ENCODE results near the gene PDZD2. TPM values are rescaled to one million over a fixed set of nuclear protein-coding genes. Genes with fewer than 3 reads are reported as not detected.

The PDZD2 gene
- total RNA-seq, 1 donor from 2014 or later = 81.5 TPM

DNA sequence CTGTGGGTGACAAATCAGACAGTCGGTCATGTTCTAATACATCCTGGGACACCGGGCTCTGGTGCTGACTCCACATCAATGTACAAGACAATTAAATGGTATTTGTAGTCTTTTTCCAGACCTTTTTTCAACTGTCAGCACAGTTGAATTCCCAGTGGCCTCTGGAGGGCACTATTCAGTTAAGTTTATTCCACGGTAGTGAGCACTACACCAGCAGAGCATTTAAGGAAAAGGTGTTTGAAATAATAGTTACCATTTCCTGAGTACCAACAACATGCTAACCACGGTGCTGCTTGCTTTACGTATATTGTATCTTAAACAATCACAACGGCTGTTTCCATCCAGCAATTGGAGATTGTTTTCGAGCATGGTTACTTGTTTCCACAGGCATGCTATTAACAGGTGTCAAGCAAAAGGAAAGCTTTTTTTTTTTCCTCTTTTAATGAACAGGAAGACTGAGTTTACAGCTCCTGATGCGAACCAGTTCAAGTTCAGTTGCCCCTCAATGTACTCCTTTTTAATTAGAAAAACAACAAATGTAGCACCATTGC, 186.7 kb downstream of the PDZD2 start:
- DNase-seq (no peak), ATAC-seq (ENCODE audit: poor library complexity) (peak; percentile 88)
- intact Hi-C loops (cut with DNase I) = loop anchor here (5.0 kb wide), 2 partner anchors 252 to 267 kb away; no protein-coding TSS in a partner anchor

DNA sequence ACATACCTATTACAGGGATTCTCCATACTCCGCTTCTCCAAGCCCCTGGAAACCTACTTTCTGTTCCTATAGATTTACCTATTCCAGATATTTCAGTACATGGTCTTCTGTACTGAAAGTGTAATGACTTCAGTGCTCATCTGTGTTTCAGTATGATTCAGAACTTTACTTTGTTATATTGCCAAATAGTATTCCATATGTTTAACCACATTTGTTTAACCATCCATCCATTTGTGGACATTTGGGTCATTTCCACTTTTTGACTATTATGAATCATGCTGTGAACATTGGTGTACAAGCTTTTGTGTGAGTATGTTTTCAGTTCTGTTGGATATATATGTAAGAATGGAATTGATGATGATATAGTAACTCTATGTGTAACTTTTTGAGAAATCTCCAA, 188.9 kb downstream of the PDZD2 start:
- DNase-seq = no peak
- ATAC-seq (ENCODE audit: poor library complexity) = no peak
- intact Hi-C loops (cut with DNase I) = loop anchor here (5.0 kb wide), 2 partner anchors 249 to 264 kb away; no protein-coding TSS in a partner anchor

DNA sequence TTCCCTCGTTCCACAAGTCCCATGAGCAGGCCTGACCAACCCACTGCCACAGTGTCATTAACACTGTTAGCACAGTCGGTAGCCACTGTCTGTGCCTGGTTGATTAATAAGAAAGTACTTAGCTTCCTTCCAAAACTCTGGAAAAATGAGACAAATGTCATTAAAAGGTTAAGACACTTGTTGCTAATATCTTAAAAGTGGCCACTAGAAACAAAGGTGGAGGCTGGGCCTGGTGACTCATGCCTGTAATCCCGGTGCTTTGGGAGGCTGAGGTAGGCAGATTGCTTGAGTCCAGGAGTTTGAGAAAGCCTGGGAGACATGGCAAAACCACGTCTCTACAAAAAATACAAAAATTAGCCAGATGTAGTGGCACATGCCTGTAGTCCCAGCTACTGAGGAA, 194.0 kb downstream of the PDZD2 start:
- ATAC-seq (ENCODE audit: poor library complexity) (no peak), DNase-seq (no peak)
- intact Hi-C loops (cut with DNase I) = no loop called here

DNA sequence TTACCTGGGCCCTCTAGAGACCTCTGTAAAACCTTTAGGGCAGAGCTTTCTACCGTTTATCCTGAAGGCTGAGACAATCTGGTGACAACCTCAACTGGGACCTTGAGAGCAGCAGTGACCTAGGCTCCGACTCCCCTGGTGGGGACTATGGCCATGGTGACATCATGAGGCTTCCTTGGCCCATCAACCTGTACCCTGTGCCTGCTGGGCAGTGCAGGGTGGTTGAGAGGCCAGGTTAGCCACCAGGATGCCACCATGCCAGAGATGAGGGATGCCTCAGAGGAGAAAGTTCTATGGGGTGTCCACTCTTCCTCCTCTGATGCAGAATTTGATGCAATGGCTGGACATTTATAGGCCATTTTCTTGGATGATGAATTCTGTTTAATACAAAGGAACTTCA, 194.8 kb downstream of the PDZD2 start:
- DNase-seq (no peak), ATAC-seq (ENCODE audit: poor library complexity) (no peak)
- intact Hi-C loops (cut with DNase I) = no loop called here

DNA sequence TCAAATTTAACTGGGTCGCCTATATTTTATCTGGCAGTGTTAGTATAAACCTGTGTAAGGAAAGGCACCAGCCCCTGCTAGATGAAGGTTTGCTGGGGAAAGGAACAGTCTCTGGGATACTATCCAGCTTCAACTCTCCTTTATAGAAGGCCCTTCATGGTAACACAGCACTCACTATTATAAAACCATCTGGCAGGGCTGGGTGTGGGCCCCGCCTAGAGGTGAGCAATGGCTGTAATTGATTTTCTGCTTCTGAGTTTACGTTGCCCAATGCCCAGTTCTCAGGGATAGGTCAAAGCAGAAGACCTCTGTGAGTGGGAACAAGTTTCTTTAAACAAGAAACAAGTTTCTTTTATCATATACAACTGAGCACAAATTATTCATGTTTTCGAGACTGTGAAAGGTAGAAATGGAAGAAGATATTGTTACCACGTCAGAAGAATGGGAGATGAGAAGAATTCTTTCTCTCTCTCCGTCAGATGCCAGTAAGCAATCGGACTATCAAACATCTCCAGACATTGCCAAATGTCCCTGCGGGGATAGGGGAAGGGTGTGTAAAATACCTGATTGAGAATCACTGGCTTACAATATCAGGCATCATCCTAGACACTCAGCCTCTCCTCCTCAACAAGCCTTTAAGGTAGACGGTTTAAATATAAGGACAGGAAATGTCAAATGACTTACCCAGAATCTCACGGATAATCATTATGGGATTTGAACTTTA, 205.9 kb downstream of the PDZD2 start:
- ATAC-seq (ENCODE audit: poor library complexity) = peak; percentile 47
- DNase-seq = no peak
- intact Hi-C loops (cut with DNase I) = no loop called here

DNA sequence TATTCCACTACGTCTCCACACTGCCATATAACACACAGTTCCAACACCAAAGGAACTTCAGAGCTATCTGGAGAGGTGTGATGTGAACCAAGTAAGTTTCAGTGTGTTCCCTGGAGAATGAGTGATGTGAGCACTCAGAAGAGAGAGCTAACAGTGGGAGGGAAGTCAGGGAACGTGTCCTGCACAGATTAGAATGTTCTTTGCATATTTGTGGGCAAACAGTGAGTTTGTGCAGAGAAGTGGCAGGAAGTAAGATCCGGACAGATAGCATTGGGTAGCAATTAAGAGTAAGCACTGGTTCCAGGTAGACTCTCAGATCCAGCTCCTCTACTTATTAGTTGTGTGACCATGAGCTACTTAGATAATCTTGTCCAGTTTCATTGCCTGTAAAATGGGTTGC, 206.4 kb downstream of the PDZD2 start:
- DNase-seq (no peak), ATAC-seq (ENCODE audit: poor library complexity) (no peak)
- intact Hi-C loops (cut with DNase I) = no loop called here

DNA sequence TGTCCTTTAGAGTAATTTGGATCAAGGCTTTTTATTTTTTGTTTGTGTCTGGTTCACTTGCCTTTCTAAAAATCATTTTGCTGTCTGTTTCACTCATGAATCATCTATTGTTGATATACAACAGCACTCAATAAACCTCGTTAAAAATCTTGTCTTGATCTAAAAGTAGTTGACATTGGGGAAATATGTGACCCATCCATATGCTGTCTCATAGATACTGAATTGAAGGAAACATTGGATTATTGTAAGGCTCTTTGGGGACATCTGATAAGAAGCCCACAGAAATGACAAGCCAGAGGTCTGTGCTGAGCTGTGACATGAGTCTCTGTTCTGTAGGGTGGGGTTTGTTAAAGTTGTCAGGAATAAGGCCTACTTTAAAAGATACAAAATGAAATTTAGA, 208.0 kb downstream of the PDZD2 start:
- ATAC-seq (ENCODE audit: poor library complexity) (no peak), DNase-seq (no peak)
- intact Hi-C loops (cut with DNase I) = no loop called here

DNA sequence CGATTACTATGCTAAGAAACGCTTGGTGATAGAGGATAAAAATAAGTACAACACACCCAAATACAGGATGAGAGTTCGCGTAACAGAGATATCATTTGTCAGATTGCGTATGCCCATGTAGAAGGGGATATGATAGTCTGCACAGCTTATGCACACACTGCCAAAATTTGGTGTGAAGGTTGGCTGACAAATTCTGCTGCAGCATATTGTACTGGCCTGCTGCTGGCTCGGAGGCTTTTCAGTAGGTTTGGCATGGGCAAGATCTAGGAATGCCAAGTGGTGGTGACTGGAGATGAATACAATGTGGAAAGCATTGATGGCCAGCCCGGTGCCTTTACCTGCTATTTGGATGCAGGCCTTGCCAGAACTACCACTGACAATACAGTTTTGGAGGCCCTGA, 208.4 kb downstream of the PDZD2 start:
- intact Hi-C loops (cut with DNase I) = no loop called here
- DNase-seq = peak; percentile 48
- ATAC-seq (ENCODE audit: poor library complexity) = peak; percentile 91

DNA sequence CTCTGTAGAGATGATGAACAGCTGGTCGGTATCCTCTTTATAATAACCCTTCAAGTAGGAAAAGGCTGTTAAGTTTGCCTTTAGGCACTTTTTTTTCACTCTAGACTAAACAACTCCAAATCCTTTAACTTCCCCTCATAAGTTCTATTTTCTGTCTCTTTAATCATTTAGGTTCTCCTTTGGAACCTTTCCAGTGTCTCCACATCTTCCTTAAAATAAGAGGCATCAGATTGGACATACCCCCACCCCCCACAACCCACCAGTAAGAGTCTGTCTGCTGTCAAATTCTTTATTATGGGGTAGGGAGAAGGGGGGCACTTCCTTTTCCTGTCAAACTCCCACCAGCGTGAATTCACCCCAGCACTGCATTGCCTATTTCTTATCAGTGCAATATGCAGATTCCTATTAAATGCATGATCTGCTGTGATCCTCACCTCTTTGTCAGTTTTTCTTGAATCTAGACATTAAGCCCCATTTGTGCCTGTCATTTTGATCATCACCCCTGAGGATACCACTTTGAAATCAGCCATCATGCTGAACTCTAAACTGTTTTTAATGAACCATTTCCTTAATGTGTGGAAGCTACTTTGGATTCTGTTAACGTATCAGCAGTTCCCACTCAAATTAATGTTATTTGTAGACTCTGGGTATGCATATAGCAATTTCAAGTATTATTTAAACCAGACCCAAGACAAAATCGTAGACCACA, 212.2 kb downstream of the PDZD2 start:
- DNase-seq (no peak), ATAC-seq (ENCODE audit: poor library complexity) (no peak)
- intact Hi-C loops (cut with DNase I) = no loop called here

DNA sequence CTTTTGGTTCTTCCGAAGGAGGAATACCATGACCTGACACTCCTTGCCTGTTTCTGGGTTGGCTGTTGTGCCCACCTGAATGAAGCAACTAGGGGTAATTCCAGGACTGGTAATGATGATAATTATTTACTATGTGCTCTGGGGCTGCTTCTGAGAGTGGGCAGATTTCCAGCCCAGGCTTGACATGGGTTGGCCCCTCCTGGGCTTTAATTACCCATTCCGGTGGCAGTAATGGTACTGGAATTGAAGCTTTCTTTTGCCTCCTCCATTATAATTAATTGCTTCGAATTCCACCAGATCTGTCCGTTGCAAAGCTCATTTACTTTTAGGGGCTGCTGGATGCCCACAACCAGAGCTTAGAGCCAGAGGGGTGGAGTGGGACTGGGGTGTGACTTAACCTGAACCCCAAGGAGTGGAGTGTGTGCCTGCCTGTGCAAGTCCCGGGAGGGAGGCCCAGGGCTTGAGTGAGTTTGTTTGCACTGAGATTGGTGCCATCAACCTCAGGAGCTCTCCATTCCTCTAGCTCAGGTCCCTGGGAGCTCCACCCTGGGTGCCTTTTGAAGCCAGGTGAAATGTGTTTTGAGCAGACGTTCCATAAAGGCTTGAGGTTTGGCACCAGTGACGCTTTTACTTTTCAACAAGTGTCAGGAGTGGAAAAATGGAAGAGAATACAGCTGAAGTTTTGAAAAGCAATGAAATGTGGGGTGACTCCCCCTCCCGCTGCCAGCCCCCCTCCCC, 214.6 kb downstream of the PDZD2 start:
- intact Hi-C loops (cut with DNase I) = no loop called here
- ATAC-seq (ENCODE audit: poor library complexity) = no peak
- DNase-seq = no peak

DNA sequence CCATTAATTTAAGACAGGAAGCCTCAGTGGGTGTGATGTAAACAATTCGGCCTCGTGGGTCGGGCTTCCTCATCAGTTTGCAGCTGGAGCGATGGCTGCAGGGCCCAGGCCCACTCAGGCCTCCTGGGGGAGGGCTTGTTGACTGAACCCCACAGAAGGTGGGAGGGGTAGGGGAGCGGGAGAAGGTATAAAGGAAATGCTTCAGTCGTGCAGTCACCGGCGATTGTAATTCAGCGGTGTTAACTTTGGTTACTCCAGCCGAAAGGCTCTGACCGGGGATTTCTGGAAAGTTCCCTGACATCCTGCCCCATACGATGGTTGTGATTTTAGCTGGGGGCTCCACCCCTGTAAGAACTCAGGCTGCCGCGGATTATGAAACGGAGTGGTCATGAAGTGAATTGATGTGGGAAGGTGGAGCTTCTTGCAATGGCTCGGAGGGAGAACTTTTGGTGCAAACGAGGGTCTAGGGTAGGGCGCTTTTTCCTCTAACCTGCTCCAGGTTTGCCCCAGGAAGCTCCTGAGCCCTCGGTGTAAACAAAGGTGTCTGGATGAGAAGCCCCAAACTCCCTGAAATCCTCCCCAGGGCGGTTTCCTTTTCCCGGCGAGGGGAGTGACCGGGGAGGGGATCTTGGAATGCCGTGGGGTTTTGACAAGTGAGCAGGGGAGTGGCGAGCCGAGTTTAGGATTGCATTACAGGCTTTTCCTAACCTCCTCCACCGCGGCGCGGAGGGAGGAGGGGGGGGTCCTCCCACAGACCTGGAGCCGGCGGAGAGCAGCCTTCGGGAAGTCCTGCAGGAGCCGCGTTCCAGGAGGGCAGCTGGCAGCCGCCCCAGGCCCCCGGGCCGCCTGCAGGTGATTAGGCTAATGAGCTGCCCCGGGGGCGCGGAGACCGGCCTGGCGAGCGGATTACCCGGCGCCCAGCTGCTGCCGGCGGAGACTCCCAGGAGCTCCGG, 215.5 kb downstream of the PDZD2 start:
- peak; percentile 59 for DNase-seq
- ATAC-seq (ENCODE audit: poor library complexity) = peak; percentile 83
- intact Hi-C loops (cut with DNase I) = no loop called here

DNA sequence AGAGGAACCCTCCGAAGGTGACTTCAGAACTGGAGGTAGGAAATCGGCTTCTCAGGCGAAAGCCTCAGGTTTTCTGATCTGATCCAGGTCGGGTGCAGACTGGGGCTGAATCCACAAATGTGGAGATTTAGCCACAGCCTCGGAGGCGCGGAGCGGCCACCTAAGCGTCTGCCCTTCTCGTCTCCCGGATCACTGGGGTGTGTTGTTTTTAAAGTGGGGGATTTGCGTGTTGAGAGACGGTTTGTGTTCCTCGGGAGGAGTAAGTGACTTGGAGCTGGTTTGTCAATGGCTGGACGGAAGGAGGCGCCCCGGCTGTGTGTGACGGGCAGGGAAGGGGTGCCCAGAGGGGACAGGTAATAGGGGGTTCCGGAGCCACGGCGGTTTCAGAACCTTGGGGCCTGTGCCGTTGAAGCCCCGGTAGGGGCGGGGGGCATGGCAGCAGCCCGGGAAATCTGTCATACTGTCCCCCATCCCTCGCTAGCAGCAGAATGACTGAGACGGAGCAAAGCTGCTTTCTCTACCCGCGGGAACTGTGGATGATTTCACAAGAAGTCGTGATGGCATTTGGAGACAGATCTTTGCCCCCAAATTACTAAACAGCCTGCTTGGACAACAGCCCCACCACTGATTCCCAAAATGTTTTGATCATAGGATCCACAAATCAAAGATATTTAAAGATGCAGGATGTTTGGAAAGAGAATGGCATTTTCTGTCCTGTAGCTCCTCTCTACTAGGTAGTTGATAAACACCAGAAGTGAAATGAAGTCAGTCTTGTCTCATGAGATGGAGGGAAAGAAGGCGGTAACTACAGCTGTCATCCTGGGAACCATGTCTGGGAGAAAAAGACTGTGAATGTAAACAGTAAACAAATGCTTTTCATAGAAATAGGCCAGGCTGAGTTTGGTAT, 216.5 kb downstream of the PDZD2 start:
- intact Hi-C loops (cut with DNase I) = no loop called here
- DNase-seq = peak; percentile 53
- ATAC-seq (ENCODE audit: poor library complexity) = peak; percentile 52

DNA sequence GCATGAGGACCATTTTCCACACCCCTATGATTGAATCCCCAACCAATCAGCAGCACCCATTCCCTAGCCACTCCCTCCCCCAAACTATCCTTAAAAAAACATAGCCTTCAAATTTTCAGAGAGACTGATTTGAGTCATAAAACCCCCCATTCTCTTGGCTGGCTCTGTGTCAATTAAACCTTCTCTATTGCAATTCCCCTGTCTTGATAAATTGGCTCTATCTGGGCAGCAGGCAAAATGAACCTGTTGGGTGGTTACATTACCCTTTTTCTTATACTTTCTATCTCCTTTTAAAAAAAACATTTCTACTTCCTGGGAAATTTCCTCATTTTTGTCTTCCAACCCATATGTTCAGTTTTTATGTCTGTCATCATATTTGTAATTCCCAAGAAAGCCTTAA, 220.2 kb downstream of the PDZD2 start:
- DNase-seq (no peak), ATAC-seq (ENCODE audit: poor library complexity) (no peak)
- intact Hi-C loops (cut with DNase I) = no loop called here

DNA sequence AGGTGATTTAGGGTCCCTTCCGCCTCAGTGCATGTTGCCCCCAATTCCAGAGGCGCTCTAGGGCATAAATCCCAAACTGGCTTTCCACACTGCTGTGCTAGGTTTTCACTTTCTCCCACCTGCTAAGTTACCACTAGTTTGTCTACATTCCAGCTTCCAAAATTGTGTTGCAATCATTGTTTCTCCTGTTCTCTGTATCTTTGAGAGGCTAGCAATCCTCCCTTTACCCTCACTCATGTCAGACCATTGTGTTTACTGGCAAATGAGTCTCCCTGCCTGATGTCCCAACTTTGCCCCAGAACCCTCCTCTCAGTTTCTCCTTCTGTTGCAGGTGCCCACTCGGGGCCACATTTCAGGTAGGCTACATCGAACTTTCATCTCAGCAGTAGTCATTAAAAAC, 221.3 kb downstream of the PDZD2 start:
- intact Hi-C loops (cut with DNase I) = no loop called here
- DNase-seq = no peak
- no peak for ATAC-seq (ENCODE audit: poor library complexity)

DNA sequence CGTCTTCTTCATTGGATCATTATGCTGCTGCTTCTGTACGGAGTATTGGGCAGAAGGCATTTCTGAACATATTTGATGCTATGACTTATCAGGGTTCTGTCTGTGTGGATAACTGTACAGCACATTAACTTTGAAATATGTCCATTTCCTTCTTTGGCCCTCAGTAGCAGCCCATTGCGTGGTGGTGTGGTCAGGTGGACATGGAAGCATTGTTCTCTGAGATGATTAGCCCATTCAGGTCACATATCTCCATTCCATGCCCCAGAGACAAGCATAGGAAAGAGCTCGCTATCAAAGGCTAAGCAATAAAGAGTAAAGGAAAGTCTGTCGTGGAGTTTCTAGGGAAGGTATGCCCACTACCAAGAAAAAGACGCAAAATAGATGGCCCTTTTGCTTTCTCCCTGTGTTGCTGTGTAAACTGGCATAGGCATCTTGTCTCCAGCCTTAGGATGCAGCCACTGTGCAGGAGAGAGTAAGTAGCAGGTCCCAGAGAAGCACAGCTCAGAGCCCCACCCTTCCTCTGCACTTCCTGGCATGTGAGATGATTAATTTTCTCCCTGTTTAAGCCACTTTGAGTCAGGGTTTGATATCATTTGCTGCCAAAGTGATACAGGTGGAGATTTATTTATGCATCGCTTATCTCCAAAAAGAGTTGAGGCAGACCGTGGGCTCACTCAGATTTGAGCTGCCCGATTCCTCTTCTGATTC, 221.9 kb downstream of the PDZD2 start:
- intact Hi-C loops (cut with DNase I) = no loop called here
- DNase-seq = no peak
- ATAC-seq (ENCODE audit: poor library complexity) = no peak

DNA sequence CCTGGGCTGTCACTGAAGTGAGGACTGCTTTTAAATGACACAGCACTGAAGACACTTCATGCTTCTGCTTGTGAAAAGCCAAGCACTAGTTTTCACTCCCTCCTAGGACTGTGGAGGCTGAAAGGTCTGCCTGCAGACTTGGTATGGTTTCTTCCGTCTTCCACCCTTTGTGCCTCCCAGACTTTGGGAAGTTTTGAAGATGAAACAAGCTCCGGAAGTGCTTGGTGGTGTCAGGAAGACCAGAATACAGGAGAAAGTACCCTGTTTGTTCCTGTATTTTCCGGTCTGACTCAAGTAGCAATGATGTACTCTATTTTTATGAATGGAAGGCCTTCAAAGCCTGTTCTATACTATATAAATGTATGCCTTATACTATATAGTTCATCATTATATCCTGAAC, 222.7 kb downstream of the PDZD2 start:
- no peak for ATAC-seq (ENCODE audit: poor library complexity)
- no peak for DNase-seq
- intact Hi-C loops (cut with DNase I) = no loop called here

DNA sequence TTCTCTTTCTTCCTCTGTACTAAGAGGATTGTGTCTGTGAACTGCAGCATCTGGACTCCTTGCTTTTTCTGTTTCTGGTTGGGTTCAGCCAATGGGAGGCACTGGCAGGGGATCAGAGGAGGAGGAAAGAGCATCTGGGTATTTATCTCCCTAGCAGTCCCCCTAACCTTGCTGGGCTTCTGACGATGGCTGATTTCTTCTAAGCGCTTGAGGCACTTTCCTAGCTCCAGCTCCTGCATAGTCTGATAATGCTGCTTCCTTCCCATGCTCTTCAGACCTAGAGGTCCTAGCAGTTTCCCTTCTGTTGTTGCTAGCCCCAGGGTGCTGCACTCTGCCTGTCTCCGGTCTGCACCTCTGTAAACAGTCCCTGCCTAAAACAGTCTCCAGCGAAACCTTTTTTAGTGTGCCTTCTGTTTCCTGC, 225.1 kb downstream of the PDZD2 start:
- ATAC-seq (ENCODE audit: poor library complexity) = no peak
- DNase-seq = no peak
- intact Hi-C loops (cut with DNase I) = no loop called here

Data from Right ventricle myocardium superior (tissue), 1 donor.